Measurements from ENCODE around the gene CCL17.

CCL17 gene

DNA sequence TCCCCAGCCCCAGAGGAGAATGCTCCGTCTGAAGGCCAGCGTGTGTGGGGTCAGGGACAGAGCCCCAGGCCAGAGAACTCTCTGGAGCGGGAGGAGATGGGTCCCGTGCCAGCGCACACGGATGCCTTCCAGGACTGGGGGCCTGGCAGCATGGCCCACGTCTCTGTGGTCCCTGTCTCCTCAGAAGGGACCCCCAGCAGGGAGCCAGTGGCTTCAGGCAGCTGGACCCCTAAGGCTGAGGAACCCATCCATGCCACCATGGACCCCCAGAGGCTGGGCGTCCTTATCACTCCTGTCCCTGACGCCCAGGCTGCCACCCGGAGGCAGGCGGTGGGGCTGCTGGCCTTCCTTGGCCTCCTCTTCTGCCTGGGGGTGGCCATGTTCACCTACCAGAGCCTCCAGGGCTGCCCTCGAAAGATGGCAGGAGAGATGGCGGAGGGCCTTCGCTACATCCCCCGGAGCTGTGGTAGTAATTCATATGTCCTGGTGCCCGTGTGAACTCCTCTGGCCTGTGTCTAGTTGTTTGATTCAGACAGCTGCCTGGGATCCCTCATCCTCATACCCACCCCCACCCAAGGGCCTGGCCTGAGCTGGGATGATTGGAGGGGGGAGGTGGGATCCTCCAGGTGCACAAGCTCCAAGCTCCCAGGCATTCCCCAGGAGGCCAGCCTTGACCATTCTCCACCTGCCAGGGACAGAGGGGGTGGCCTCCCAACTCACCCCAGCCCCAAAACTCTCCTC is 21.9 kb upstream of the CCL17 start:
- H3K27me3 Mint-ChIP-seq (ENCODE audit: low read depth, poor library complexity), result peaks cover 3% of the 10 kb centered on the region
- no peak overlapping the region for H3K27ac Mint-ChIP-seq

DNA sequence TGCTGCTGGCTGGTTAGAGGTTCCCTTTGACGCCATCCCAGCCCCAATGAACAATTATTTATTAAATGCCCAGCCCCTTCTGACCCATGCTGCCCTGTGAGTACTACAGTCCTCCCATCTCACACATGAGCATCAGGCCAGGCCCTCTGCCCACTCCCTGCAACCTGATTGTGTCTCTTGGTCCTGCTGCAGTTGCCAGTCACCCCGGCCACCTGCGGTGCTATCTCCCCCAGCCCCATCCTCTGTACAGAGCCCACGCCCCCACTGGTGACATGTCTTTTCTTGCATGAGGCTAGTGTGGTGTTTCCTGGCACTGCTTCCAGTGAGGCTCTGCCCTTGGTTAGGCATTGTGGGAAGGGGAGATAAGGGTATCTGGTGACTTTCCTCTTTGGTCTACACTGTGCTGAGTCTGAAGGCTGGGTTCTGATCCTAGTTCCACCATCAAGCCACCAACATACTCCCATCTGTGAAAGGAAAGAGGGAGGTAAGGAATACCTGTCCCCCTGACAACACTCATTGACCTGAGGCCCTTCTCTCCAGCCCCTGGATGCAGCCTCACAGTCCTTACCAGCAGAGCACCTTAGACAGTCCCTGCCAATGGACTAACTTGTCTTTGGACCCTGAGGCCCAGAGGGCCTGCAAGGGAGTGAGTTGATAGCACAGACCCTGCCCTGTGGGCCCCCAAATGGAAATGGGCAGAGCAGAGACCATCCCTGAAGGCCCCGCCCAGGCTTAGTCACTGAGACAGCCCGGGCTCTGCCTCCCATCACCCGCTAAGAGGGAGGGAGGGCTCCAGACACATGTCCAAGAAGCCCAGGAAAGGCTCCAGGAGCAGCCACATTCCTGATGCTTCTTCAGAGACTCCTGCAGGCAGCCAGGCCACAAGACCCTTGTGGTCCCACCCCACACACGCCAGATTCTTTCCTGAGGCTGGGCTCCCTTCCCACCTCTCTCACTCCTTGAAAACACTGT is 21.0 kb upstream of the CCL17 start:
- Mint-ChIP-seq H3K4me1 (peaks cover 10% of the 10 kb centered on the region), H3K27ac (no peak overlapping the region), H3K4me3 (no peak overlapping the region), H3K9me3 (no peaks in the 10 kb centered on the region), H3K27me3 (ENCODE audit: low read depth, poor library complexity) (peaks cover 3% of the 10 kb centered on the region), H3K36me3 (ENCODE audit: low read depth) (no peaks in the 10 kb centered on the region)
- TF ChIP-seq, protein P1, sequence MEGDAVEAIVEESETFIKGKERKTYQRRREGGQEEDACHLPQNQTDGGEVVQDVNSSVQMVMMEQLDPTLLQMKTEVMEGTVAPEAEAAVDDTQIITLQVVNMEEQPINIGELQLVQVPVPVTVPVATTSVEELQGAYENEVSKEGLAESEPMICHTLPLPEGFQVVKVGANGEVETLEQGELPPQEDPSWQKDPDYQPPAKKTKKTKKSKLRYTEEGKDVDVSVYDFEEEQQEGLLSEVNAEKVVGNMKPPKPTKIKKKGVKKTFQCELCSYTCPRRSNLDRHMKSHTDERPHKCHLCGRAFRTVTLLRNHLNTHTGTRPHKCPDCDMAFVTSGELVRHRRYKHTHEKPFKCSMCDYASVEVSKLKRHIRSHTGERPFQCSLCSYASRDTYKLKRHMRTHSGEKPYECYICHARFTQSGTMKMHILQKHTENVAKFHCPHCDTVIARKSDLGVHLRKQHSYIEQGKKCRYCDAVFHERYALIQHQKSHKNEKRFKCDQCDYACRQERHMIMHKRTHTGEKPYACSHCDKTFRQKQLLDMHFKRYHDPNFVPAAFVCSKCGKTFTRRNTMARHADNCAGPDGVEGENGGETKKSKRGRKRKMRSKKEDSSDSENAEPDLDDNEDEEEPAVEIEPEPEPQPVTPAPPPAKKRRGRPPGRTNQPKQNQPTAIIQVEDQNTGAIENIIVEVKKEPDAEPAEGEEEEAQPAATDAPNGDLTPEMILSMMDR (IDR thresholded peaks at IDR 0.05), result no peak
- no peak for DNase-seq

More for the DNA sequence above, 21.9 kb upstream of the CCL17 start:
- TF ChIP-seq, protein P1 (IDR thresholded peaks at IDR 0.05), result no peak
- H3K36me3 Mint-ChIP-seq (ENCODE audit: low read depth), result no peaks in the 10 kb centered on the region
- DNase-seq, result no peak
- no peak overlapping the region for H3K4me3 Mint-ChIP-seq
- H3K4me1 Mint-ChIP-seq, result peaks cover 15% of the 10 kb centered on the region
- no peaks in the 10 kb centered on the region for H3K9me3 Mint-ChIP-seq

DNA sequence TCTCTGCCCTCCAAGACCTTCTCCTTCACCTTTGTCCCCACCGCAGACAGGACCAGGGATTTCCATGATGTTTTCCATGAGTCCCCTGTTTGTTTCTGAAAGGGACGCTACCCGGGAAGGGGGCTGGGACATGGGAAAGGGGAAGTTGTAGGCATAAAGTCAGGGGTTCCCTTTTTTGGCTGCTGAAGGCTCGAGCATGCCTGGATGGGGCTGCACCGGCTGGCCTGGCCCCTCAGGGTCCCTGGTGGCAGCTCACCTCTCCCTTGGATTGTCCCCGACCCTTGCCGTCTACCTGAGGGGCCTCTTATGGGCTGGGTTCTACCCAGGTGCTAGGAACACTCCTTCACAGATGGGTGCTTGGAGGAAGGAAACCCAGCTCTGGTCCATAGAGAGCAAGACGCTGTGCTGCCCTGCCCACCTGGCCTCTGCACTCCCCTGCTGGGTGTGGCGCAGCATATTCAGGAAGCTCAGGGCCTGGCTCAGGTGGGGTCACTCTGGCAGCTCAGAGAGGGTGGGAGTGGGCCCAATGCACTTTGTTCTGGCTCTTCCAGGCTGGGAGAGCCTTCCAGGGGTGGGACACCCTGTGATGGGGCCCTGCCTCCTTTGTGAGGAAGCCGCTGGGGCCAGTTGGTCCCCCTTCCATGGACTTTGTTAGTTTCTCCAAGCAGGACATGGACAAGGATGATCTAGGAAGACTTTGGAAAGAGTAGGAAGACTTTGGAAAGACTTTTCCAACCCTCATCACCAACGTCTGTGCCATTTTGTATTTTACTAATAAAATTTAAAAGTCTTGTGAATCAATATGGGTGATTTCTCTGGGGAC is 20.1 kb upstream of the CCL17 start:
- Mint-ChIP-seq H3K4me1 (peaks cover 10% of the 10 kb centered on the region), H3K36me3 (ENCODE audit: low read depth) (no peaks in the 10 kb centered on the region), H3K4me3 (no peak overlapping the region), H3K9me3 (no peaks in the 10 kb centered on the region), H3K27ac (no peak overlapping the region), H3K27me3 (ENCODE audit: low read depth, poor library complexity) (no peaks in the 10 kb centered on the region)
- DNase-seq, result no peak
- TF ChIP-seq, protein P1 (IDR thresholded peaks at IDR 0.05), result no peak

DNA sequence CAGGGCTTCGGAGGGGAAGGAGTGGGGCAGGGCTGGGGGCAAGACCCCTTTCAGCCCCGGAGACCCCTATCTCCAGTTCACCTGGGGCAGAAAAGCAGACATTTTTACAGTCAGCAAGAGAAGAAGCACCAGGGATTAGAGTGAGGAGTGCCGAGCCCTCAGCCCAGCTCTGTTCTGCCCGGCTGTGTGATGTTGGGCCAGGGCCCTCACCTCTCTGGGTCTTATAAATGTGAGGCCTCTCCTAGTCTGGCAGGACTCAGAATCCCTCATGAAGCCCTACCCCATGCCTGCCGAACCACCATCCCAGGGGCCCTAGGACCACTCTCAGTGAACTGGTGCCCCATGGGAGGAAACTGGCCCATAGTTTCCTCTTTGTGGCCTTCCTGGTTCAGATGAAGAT is 19.5 kb upstream of the CCL17 start:
- no peak overlapping the region for H3K4me3 Mint-ChIP-seq
- TF ChIP-seq, protein P1 (IDR thresholded peaks at IDR 0.05), result no peak
- peaks cover 3% of the 10 kb centered on the region for H3K27me3 Mint-ChIP-seq (ENCODE audit: low read depth, poor library complexity)
- H3K9me3 Mint-ChIP-seq, result no peaks in the 10 kb centered on the region
- peaks cover 10% of the 10 kb centered on the region for H3K4me1 Mint-ChIP-seq
- no peak overlapping the region for H3K27ac Mint-ChIP-seq
- H3K36me3 Mint-ChIP-seq (ENCODE audit: low read depth), result no peaks in the 10 kb centered on the region
- no peak for DNase-seq

DNA sequence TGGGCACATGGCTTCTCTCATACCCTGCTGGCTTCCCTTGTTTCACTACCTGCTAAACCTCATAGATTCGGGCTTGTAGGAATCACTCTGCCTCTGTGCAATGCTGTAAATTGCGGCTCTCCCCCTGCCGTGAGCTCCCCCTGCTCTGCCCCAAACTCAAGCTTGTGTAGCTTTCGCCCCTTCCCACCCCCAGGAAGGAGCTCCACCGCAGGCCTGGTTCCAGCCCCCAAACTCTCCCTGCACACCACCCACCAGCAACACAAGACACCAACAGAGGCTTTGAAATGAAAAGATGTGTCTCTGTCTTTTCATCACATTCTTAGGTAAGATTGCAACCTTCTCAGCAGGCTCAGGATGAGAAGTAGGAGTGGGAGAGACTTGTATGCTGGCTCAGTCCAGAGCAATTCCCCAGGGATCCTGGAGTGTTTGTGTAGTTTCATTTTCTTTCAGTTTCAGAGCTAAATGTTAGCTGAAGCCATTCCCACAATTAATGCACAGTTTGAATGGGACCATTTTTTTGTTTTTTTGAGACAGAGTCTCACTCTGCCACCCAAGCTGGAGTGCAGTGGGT is 18.1 kb upstream of the CCL17 start:
- H3K36me3 Mint-ChIP-seq (ENCODE audit: low read depth), result no peaks in the 10 kb centered on the region
- H3K27me3 Mint-ChIP-seq (ENCODE audit: low read depth, poor library complexity), result peaks cover 14% of the 10 kb centered on the region
- H3K4me1 Mint-ChIP-seq, result peaks cover 10% of the 10 kb centered on the region
- DNase-seq, result no peak
- TF ChIP-seq, protein P1 (IDR thresholded peaks at IDR 0.05), result no peak
- no peak overlapping the region for H3K4me3 Mint-ChIP-seq
- no peak overlapping the region for H3K27ac Mint-ChIP-seq
- no peaks in the 10 kb centered on the region for H3K9me3 Mint-ChIP-seq
